Fibroblast of the aortic adventitia (primary cell): ENCODE results near the gene AKAP1. TPM values are rescaled to one million over a fixed set of nuclear protein-coding genes. Genes with fewer than 3 reads are reported as not detected.

ENCODE experiments used
- DNase-seq: peaks from one replicate; pipeline ENCODE4 v3.0.0-alpha.2; 2010; ENCODE audit warnings: low read depth
- H3K4me3 ChIP-seq: 2 replicates; pipeline ENCODE4 v1.5.1; 2011; ENCODE audit warnings: low read depth, mild to moderate bottlenecking, control low read depth, low read length, moderate library complexity
- total RNA-seq: library from RNA; depleted of rRNA; stranded (reverse); fragments of >200 nt; gene quantifications from 2 replicates; pipeline ENCODE4 v1.2.3, GENCODE V29; 2012; ENCODE audit warnings: low replicate concordance
- TF ChIP-seq, protein P1 (sequence below): IDR thresholded peaks from 2 replicates; pipeline ENCODE4 v1.5.1; 2011; ENCODE audit warnings: mild to moderate bottlenecking, low read length, control low read depth, inconsistent platforms; ENCODE audit not compliant: insufficient read depth

AKAP1 gene
- total RNA-seq, 1 donor: 12.9 TPM

DNA sequence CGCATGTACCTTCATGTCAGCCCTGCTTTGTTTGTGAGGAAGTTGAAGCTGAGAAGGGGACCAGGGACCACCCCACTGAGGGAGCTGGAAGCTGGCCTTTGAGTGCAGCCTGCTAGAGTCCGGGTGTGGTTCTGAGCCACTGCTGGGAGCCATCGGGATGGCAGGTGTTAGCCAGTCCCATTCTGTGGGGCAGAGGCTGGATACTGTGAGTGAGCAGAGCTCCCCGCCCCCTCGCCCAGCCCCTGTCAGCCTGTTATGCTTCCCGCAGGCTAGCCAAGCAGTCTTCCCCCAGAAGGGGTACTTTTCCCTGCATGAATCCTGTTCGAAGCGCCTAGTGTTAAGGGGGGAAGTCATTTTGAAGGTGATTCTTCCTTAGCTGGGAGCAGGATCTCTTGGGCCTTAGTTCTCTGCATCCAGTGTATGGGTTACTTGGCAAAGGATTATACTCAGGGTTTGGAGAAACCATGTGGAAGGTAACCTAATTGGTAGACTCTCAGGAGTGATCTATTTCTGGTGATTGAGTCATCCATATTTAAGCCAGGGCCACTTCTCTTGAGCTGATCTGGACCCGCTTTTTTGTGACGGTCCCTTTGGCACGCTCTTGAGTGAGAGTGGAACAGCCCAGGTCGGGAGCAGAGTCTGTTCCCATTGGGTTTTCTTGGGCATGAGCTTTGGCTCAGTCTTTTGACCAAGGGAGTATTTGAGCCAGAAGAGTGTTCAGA, 23.8 kb downstream of the AKAP1 start:
- TF ChIP-seq, protein P1, sequence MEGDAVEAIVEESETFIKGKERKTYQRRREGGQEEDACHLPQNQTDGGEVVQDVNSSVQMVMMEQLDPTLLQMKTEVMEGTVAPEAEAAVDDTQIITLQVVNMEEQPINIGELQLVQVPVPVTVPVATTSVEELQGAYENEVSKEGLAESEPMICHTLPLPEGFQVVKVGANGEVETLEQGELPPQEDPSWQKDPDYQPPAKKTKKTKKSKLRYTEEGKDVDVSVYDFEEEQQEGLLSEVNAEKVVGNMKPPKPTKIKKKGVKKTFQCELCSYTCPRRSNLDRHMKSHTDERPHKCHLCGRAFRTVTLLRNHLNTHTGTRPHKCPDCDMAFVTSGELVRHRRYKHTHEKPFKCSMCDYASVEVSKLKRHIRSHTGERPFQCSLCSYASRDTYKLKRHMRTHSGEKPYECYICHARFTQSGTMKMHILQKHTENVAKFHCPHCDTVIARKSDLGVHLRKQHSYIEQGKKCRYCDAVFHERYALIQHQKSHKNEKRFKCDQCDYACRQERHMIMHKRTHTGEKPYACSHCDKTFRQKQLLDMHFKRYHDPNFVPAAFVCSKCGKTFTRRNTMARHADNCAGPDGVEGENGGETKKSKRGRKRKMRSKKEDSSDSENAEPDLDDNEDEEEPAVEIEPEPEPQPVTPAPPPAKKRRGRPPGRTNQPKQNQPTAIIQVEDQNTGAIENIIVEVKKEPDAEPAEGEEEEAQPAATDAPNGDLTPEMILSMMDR: no peak
- H3K4me3 ChIP-seq: no peak overlapping the region
- DNase-seq: no peak

DNA sequence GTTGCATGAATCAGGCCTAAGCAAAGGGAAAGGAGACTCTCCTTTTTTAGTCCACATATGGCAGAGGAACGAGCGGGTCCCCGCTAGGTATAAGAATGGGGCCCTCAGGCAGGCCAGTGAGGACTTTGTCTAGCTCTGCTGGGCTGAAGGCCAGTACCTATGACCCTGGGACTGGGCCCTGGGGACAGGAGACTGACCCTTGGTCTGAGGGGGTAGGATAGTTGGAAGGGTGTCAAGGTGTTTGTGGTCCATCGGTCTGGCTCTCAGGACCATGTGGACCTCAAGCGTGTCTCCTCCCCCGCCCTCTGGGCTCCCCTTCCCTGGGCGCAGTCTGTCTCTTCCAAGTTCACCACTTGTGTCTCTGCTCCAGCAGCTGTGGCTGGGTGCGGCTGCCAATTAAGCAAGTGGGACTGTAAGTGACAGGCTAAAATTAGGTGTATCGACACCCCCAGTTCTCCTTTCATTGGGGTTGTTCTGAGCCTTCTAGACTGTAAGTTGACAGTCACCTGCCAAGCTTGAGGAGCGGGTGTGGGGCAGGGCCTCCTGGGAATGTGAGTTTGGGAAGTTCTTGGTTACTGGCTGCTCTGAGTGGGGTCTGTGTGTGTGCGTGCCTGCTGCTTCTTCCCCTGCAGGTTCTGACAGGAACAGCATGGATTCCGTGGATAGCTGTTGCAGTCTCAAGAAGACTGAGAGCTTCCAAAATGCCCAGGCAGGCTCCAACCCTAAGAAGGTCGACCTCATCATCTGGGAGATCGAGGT, 24.5 kb downstream of the AKAP1 start:
- DNase-seq: no peak

DNA sequence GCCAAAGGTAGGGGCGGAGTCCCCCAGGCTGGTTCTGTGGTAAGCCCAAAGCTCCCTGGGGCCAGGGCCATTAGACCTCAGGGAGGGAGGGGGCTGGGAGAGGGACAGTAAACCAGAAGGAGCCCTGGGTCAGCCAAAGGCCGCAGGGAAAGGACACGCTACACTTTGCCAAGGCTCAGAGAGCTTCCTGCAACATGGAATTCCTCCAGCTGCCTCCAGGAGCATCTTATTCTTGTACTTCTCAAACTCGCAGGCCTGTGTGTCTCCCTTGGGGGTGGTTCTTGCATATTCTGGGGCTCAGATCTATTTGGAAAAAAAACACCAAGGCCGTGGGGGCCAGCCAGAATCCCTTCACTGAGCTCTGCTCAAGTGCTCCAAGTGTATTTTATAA, 25.1 kb downstream of the AKAP1 start:
- no peak for DNase-seq
- H3K4me3 ChIP-seq: no peak overlapping the region
- TF ChIP-seq, protein P1: no peak

More for the DNA sequence above, 24.5 kb downstream of the AKAP1 start:
- TF ChIP-seq, protein P1: peak; percentile 16
- no peak overlapping the region for H3K4me3 ChIP-seq

GRCh38 chr17:57110579-57111325, 25.7 kb downstream of the AKAP1 start:
- H3K4me3 ChIP-seq: no peak overlapping the region
- no peak for DNase-seq
- TF ChIP-seq, protein P1: no peak

- no peak overlapping the region for H3K4me3 ChIP-seq
- DNase-seq: no peak
- TF ChIP-seq, protein P1: no peak
Measured at GRCh38 chr17:57111386-57111785, 26.3 kb downstream of the AKAP1 start.

- TF ChIP-seq, protein P1: no peak
- H3K4me3 ChIP-seq: no peak overlapping the region
- no peak for DNase-seq
Measured at GRCh38 chr17:57113011-57113410, 28.0 kb downstream of the AKAP1 start.
